Renal pelvis (tissue), 12 donors: ENCODE data around the gene CCDC9B. TPM values are rescaled to one million over a fixed set of nuclear protein-coding genes. Genes with fewer than 3 reads are reported as not detected.

Source experiments
- DNase-seq: peaks from one replicate; pipeline ENCODE4 v3.0.0-alpha.2; 2013
- long read RNA-seq, 16 experiments: transcript quantifications; one replicate each; lab custom pipeline, GENCODE V29; 2026
- polyA plus RNA-seq, 3 donors: library from polyadenylated mRNA; unstranded; fragments of 120-200 nt; gene quantifications; one replicate each; pipeline ENCODE4 v1.2.1, GENCODE V29; 2013; ENCODE audit not compliant: insufficient read length in 3 of 3

The CCDC9B gene
- 1 to 10 TPM; 6.2 to 9.3 (median 6.9) TPM for polyA plus RNA-seq
- long read RNA-seq, donor 1 = 0 reads
- long read RNA-seq, donor 2 = 0 reads
- long read RNA-seq, donor 3 = 0 reads
- long read RNA-seq, donor 4, full-length matches to known transcripts = 1 of 1 reads
- long read RNA-seq, donor 4, partial matches to known transcripts = 0 of 1 reads
- long read RNA-seq, donor 4, other reads (novel, unspliced or antisense) = 0 of 1 reads
- long read RNA-seq, donor 5, partial matches to known transcripts = 40 of 40 reads
- long read RNA-seq, donor 5, other reads (novel, unspliced or antisense) = 0 of 40 reads
- long read RNA-seq, donor 6 = 0 reads
- long read RNA-seq, donor 7, full-length matches to known transcripts = 2 of 2 reads
- long read RNA-seq, donor 7, partial matches to known transcripts = 0 of 2 reads
- long read RNA-seq, donor 7, other reads (novel, unspliced or antisense) = 0 of 2 reads
- long read RNA-seq, donor 8 = 0 reads
- long read RNA-seq, donor 9, partial matches to known transcripts = 0 of 1 reads
- long read RNA-seq, donor 9, other reads (novel, unspliced or antisense) = 0 of 1 reads
- long read RNA-seq, donor 10 = 0 reads
- long read RNA-seq, donor 11 = 0 reads
- long read RNA-seq, donor 12, full-length matches to known transcripts = 3 of 3 reads
- long read RNA-seq, donor 12, partial matches to known transcripts = 0 of 3 reads
- long read RNA-seq, donor 12, other reads (novel, unspliced or antisense) = 0 of 3 reads
- long read RNA-seq, donor 13 = 0 reads
- long read RNA-seq, donor 14 = 0 reads
- long read RNA-seq, donor 15 = 0 reads
- long read RNA-seq, donor 16 = 0 reads

GRCh38 chr15:40340740-40341400, at the start of gene CCDC9B:
Gene CCDC9B (minus strand): TSS chr15:40340939. CDS start chr15:40340819, 120 bp downstream.
- DNase-seq = peak; percentile 74

DNA sequence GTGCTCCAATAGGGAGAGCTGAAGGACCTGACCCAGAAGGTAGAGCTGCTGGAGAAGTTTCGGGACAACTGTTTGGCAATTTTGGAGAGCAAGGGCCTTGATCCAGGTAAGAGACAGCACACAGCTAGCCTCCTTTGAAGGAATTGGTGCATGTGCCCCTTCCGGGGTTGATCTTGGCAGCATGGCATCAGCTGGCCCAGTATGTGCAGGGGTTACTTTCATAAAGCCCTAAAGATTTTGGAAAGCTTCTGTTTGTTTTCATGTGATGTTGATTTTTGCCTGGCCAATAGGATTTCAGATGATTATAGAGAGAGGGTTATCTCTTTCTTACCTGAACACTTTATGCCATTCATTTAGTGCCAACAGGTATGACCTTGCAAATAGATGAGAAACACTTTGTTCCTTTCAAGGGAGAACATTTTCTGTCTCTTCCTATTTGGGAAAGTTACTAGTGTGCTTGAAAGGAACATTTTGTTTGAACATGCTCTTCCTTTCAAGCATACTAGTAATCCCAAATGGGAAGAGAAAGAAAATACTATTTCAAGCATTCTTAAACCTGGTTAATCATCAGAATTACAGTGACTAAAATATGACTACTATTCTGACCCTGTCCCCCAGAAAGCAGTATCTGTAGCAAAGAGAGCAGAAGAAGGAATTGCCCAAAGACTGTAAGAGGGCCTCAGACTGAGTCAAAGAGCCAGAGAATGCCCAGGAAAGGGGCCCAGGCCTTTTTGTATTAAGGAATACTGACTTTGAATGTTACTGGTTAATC, 49.3 kb upstream of the CCDC9B start:
- DNase-seq = no peak

GRCh38 chr15:40388941-40389823, 48.4 kb upstream of the CCDC9B start:
- DNase-seq = no peak

GRCh38 chr15:40386480-40386879, 45.7 kb upstream of the CCDC9B start:
- DNase-seq = no peak

- peak; percentile 94 for DNase-seq
Measured at GRCh38 chr15:40382580-40383456, 42.1 kb upstream of the CCDC9B start, which contains the start of gene KNSTRN. Gene KNSTRN (plus strand): TSS chr15:40382721. CDS start chr15:40382836, 115 bp downstream.

DNA sequence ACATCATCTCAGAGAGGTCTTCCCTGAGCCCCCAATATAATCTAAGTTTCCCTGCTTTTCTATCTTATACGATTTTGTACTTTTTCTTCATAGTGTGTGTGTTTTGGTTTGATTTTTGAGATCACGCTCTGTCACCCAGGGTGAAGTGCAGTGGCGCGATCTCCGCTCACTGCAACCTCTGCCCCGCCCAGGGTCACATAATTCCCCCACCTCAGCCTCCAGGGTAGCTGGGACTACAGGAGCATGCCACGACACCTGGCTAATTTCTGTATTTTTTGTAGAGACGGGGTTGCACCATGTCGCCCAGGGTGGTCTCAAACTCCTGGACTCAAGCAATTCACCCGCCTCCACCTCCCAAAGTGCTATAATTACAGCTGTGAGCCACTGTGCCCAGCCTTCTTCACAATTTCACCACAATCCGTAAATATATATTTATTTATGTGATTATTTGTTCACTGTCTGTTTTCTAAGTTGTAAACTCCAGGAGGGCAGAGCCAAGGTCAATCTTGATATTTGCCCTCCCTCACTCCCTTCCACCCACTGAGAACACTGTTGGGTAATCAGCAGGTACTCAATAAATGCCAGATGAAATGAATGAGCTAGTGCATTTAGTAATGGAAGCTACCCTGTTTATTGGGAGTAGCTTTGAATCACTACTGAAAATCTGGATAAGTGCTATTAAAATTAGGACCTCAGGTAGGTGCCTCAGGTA, 41.2 kb upstream of the CCDC9B start:
- DNase-seq = no peak

DNA sequence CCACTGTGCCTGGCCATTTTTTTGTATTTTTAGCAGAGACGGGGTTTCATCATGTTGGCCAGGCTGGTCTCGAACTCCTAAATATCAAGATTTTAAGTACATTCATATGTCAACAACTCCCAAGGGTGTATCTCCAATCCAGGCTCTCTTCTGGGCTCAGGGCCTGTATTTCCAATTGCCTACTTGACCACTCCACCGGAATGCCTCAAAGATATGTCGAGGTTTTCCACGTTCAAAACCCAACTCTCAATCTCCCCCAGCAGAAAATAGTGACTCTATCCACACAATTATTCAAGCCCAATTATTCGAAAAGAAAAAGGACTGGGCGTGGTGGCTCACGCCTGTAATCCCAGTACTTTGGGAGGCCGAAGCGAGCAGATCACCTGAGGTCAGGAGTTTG, 39.9 kb upstream of the CCDC9B start:
- no peak for DNase-seq

DNA sequence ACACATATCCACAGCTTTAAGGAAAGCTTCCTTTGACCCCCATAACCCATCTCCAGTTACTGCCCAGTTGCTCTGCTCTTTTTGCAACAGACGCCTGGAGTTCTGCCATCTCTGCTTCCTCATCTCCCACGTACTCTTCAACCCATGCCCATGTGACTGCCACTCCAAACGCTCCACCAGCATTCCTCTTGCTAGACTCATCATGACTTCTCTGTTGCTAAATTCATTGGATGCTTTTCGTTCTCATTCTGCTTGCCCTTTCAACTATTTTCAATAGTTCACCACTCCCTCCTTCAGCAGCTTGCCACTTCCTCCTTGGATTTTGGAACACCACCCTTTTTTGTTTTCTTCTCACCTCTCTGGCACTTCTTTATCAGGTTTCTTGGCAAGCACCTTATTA, 39.1 kb upstream of the CCDC9B start:
- no peak for DNase-seq

GRCh38 chr15:40379374-40379773, 38.6 kb upstream of the CCDC9B start:
- DNase-seq = no peak

- DNase-seq = no peak
Measured at GRCh38 chr15:40377606-40378005, 36.9 kb upstream of the CCDC9B start.

DNA sequence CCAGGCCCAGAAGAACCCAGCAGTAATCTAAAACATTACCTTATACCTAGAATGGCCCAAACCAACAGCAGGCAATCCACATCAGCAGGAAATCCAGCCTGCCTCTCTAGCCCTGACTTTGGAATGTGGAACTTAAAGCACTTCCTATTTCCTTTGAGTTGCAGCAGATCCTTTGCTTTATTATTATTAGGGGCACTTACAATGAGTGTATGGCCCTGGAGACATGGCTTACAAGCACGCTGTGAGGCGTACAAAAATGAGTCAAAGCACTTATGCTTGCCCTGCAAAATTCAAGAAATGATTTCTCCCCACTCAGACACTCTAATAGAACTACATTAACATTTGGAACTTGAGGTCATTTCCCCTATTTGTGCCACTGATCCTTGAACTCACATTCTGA, 32.2 kb upstream of the CCDC9B start:
- no peak for DNase-seq

DNA sequence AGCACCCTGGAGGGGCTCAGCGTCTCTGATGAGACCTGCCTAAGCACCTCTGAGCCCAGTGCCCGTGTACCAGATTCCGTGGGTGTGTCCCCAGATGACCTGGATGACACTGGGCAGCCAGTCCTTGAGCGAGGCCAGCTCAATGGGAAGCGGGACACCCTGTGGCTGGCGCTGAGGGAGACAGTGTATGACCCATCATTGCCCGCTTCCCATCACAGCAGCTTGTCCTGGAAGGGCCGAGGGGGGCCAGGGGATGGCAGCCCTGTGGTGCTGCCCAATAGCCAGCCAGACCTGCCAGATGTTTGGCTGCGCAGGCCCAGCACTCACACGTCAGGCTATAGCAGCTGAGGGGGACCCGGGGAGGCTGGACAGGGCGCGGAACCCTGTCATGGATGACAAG, 29.2 kb upstream of the CCDC9B start:
- DNase-seq = no peak

GRCh38 chr15:40369474-40369869, 28.7 kb upstream of the CCDC9B start:
- DNase-seq = no peak

DNA sequence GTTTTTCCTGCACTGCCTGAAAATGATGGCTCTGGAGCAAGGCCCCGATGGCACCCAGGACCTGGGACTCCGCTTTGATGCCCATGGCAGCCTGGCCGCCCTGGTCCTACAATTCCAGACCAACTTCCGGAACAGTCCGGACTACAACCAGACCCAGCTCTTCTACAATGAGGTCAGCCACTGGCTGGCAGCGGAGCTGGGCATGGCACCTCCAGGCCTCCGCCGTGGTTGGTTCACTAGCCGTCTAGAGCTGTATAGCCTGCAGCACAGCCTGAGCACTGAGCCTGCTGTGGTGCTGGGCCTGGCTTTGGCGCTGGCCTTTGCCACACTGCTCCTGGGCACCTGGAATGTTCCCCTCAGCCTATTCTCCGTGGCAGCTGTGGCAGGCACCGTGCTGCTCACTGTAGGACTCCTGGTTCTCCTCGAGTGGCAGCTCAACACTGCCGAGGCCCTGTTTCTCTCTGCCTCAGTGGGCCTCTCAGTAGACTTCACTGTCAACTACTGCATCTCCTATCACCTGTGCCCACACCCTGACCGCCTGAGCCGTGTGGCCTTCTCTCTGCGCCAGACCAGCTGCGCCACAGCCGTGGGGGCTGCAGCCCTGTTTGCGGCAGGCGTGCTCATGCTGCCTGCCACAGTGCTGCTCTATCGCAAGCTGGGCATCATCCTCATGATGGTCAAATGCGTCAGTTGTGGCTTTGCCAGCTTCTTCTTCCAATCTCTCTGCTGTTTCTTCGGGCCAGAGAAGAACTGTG, 28.2 kb upstream of the CCDC9B start:
- DNase-seq = no peak

DNA sequence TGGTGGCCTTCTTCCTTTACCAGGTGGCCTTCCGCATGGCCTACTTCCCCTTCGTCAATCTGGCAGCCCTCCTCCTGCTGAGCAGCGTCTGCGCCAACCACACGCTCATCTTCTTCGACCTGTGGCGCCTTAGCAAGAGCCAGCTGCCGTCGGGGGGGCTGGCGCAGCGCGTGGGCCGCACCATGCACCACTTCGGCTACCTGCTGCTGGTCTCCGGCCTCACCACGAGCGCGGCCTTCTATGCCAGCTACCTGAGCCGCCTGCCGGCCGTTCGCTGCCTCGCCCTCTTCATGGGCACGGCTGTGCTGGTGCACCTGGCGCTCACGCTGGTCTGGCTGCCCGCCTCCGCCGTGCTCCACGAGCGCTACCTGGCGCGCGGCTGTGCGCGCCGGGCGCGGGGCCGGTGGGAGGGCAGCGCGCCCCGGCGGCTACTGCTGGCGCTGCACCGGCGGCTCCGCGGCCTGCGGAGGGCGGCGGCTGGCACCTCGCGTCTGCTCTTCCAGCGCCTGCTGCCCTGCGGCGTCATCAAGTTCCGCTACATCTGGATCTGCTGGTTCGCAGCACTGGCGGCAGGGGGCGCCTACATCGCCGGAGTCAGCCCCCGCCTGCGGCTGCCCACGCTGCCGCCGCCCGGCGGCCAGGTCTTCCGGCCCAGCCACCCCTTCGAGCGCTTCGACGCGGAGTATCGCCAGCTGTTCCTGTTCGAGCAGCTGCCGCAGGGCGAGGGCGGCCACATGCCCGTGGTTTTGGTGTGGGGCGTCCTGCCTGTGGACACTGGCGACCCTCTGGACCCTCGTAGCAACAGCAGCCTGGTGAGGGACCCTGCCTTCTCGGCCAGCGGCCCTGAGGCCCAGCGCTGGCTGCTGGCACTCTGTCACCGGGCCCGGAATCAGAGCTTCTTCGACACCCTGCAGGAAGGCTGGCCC, 27.2 kb upstream of the CCDC9B start:
- DNase-seq = peak; percentile 86

DNA sequence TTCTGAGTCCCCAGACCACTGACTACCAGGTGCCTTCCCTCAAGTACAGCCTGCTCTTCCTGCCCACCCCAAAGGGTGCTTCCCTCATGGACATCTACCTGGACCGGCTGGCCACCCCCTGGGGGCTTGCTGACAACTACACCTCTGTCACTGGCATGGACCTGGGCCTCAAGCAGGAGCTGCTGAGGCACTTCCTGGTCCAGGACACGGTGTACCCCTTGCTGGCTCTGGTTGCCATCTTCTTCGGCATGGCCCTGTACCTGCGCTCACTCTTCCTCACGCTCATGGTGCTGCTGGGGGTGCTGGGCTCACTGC, 26.6 kb upstream of the CCDC9B start:
- DNase-seq = no peak
